Measurements from ENCODE around the gene PALLD.
"Not testable (repeated sequence)": the region's sequence is repeated elsewhere in the genome, so short reads cannot be mapped to it uniquely, and the experiment has no call there.

Gene PALLD

DNA sequence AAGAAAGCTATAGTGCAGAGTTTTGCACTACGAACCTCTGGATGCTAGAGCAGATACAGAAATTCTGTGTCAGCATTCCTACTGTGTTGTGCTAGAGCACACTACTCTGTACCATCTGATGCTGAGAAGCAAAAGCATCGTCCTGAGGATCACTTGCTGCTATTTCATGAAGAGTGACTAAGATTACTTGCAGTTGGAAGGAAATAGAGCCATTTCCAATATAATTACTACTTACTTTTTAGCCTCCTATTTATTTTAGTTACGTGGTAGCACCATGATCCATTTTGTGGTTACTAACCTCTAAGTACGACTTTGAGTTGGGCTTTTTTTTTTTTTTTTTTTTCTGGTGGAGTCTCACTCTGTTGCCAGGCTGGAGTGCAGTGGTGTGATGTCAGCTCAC, 226.7 kb downstream of the PALLD start:
- Mint-ChIP-seq H3K4me1 (peaks cover 9% of the 10 kb centered on the region), H3K36me3 (ENCODE audit: low read depth) (peaks cover 85% of the 10 kb centered on the region), H3K27ac (peak overlapping the region in 2 of 3 experiments; percentile 34 to 45), H3K9me3 (peaks cover 14% of the 10 kb centered on the region), H3K4me3 (no peak overlapping the region), H3K27me3 (ENCODE audit: low read depth) (no peaks in the 10 kb centered on the region)
- TF ChIP-seq, protein P1, sequence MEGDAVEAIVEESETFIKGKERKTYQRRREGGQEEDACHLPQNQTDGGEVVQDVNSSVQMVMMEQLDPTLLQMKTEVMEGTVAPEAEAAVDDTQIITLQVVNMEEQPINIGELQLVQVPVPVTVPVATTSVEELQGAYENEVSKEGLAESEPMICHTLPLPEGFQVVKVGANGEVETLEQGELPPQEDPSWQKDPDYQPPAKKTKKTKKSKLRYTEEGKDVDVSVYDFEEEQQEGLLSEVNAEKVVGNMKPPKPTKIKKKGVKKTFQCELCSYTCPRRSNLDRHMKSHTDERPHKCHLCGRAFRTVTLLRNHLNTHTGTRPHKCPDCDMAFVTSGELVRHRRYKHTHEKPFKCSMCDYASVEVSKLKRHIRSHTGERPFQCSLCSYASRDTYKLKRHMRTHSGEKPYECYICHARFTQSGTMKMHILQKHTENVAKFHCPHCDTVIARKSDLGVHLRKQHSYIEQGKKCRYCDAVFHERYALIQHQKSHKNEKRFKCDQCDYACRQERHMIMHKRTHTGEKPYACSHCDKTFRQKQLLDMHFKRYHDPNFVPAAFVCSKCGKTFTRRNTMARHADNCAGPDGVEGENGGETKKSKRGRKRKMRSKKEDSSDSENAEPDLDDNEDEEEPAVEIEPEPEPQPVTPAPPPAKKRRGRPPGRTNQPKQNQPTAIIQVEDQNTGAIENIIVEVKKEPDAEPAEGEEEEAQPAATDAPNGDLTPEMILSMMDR (IDR thresholded peaks at IDR 0.05; ENCODE audit: unreplicated experiment in 3 of 3), result no peak

DNA sequence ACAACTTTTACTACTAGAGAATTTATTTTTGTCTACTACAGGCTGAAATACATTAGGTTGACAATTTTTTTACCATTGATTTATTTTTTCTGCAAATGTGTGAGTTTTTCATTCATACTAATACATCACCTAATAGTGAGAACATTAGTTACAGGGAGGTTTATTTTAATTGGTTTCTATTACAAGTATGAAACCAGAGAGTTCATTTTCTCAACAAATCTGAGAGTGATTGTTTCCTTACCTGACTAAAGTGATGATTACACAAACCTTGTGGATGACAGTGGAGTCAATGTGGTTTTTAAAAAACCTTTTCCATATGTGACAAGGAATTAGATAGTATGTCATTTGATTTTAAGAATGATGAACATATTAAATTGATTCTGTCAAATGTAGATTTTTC, 227.4 kb downstream of the PALLD start:
- TF ChIP-seq, protein P1 (IDR thresholded peaks at IDR 0.05; ENCODE audit: unreplicated experiment in 3 of 3), result no peak
- no peak overlapping the region for H3K4me3 Mint-ChIP-seq
- H3K9me3 Mint-ChIP-seq, result peaks cover 17% of the 10 kb centered on the region
- H3K36me3 Mint-ChIP-seq (ENCODE audit: low read depth), result peaks cover 88% of the 10 kb centered on the region
- no peaks in the 10 kb centered on the region for H3K27me3 Mint-ChIP-seq (ENCODE audit: low read depth)
- peaks cover 9% of the 10 kb centered on the region for H3K4me1 Mint-ChIP-seq
- no peak overlapping the region for H3K27ac Mint-ChIP-seq

DNA sequence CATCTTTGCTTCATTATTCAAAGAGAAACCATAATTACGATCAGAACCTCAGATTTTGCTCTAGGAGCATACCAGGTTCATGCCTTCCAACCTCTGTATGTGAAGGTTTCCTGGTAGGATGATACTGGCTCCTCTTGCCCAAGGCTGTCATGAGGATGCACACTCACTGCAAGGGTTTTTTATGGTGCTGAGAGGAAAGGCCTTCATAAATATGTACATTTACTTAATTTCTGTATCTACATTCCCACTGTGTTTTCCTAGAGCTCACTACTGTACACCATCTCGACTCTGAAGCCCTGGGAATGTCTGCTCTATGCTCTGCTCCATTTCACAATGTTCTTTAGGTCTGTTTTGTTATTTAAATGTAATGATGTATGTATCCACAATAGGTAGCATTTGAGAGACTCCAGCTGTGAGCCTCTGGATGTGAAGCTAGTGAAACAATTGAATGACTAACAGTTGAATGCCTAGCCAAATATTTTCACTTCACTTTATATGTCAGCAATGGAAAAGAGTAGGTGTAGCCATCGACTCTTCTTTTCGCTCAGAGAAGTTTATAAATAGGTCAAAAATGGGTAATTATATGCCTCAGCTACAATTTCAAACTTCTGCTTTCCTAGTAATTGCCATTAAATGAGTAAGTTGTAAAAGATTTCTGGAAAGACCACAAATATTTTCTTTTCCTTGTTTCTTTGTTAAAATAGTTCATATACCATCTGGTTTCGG, 228.0 kb downstream of the PALLD start:
- Mint-ChIP-seq H3K36me3 (ENCODE audit: low read depth) (peaks cover 89% of the 10 kb centered on the region), H3K27ac (no peak overlapping the region), H3K4me1 (peaks cover 13% of the 10 kb centered on the region), H3K4me3 (no peak overlapping the region), H3K27me3 (ENCODE audit: low read depth) (no peaks in the 10 kb centered on the region), H3K9me3 (peaks cover 17% of the 10 kb centered on the region)
- TF ChIP-seq, protein P1 (IDR thresholded peaks at IDR 0.05; ENCODE audit: unreplicated experiment in 3 of 3), result no peak

DNA sequence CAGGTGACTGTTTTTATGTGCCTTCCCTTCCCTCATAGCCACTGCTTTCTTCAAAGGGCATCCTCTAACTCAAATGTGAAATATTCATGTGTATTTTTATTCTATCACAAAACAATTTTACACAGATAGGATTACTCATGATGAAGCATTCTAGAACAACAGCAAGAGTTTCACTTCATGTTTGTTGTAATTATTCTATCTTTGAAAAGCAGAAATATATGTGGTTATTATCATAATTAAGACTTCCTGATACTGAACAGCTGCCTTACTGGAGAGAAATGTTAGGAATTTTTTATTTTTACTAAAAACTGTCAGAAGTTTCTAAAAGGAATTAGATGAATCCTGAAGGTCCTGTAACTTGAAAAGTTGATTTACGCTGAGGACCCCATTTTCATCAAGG, 229.1 kb downstream of the PALLD start:
- TF ChIP-seq, protein P1 (IDR thresholded peaks at IDR 0.05; ENCODE audit: unreplicated experiment in 3 of 3), result no peak
- H3K27ac Mint-ChIP-seq, result peak overlapping the region in 1 of 3 experiments; percentile 47
- peaks cover 22% of the 10 kb centered on the region for H3K4me1 Mint-ChIP-seq
- H3K4me3 Mint-ChIP-seq, result no peak overlapping the region
- H3K36me3 Mint-ChIP-seq (ENCODE audit: low read depth), result peaks cover 88% of the 10 kb centered on the region
- H3K9me3 Mint-ChIP-seq, result peaks cover 17% of the 10 kb centered on the region
- H3K27me3 Mint-ChIP-seq (ENCODE audit: low read depth), result no peaks in the 10 kb centered on the region

DNA sequence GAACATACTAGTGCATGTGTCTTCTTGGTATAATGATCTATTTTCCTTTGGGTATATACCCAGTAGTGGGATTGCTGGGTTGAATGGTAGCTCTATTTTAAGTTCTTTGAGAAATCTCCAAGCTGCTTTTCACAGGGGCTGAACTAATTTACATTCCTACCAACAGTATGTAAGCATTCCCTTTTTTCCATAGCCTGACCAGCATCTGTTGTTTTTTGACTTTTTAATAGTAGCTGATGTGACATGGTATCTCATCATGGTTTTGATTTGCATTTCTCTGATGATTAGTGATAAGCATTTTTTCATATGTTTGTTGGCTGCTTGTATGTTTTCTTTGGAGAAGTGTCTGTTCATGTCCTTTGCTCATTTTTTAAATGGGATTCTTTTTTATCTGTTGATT, 230.3 kb downstream of the PALLD start:
- Mint-ChIP-seq H3K36me3 (ENCODE audit: low read depth) (peaks cover 87% of the 10 kb centered on the region), H3K4me1 (peaks cover 35% of the 10 kb centered on the region), H3K9me3 (peaks cover 17% of the 10 kb centered on the region)
- H3K27ac Mint-ChIP-seq; H3K27me3 Mint-ChIP-seq (ENCODE audit: low read depth); H3K4me3 Mint-ChIP-seq: not testable (repeated sequence)

DNA sequence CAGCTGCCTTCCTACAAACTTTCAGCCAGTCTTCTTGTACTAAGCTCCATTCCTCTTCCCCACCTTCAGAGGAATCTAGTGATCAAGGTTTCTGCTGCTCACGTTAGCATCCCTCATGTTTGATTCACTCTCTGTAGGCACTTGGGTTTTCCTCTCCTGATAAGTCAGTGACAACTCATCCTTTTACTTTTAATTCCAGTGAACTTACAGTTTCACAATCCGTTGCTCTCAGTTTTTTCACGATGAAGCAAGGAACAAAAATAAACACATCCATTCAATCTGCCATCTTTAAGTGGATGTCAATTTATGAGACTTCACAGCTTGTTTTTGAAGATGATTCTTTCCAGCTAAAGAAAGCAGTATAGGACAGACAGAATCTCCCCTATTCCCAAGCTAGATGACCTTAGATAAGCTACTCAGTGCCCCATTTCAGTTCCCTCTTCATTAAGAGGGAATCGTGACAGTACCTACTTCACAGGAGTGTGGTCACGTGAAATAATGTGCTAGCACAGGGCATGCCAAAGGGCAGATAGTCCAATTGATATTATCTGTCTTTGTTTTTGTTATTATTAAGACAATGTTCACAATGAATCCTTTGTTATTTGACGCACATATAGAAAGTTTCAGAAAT, 234.3 kb downstream of the PALLD start:
- Mint-ChIP-seq H3K4me3 (no peak overlapping the region), H3K9me3 (peaks cover 17% of the 10 kb centered on the region), H3K27ac (peak overlapping the region; percentile 44 to 84 (median 75)), H3K36me3 (ENCODE audit: low read depth) (peaks cover 69% of the 10 kb centered on the region), H3K27me3 (ENCODE audit: low read depth) (no peaks in the 10 kb centered on the region), H3K4me1 (peaks cover 53% of the 10 kb centered on the region)
- TF ChIP-seq, protein P1 (IDR thresholded peaks at IDR 0.05; ENCODE audit: unreplicated experiment in 3 of 3), result no peak

All from nephron (organoid).